NCI-H446 treated with DMSO at 0.1 percent for 48 hours (cell line): ENCODE results near the gene CLDN24.

ENCODE experiments used
- DNase-seq: peaks from one replicate; lab custom pipeline; 2025; lab: John Stamatoyannopoulos, UW

The CLDN24 gene

GRCh38 chr4:183321079-183321478 is 1.1 kb downstream of the CLDN24 start:
- DNase-seq, result no peak

- DNase-seq, result no peak
These were observed 1.8 kb downstream of the CLDN24 start, which contains the start of gene CLDN22 for GRCh38 chr4:183320211-183321059. Gene CLDN22, minus strand, starts transcription at chr4:183320276. Its CDS starts 58 bp downstream, at chr4:183320218.

GRCh38 chr4:183318656-183319055 is 3.6 kb downstream of the CLDN24 start:
- no peak for DNase-seq

GRCh38 chr4:183314806-183315205 is 7.4 kb downstream of the CLDN24 start:
- DNase-seq, result no peak

GRCh38 chr4:183314336-183314735 is 7.9 kb downstream of the CLDN24 start:
- no peak for DNase-seq

- DNase-seq, result no peak
These were observed 9.4 kb downstream of the CLDN24 start for GRCh38 chr4:183312841-183313240.

GRCh38 chr4:183306811-183307210 is 15.4 kb downstream of the CLDN24 start:
- no peak for DNase-seq

- DNase-seq, result no peak
These were observed 17.7 kb downstream of the CLDN24 start for GRCh38 chr4:183304538-183304937.

- DNase-seq, result no peak
These were observed 18.2 kb downstream of the CLDN24 start for GRCh38 chr4:183304067-183304466.

GRCh38 chr4:183303301-183303700 is 18.9 kb downstream of the CLDN24 start:
- no peak for DNase-seq

GRCh38 chr4:183300655-183301054 is 21.6 kb downstream of the CLDN24 start:
- no peak for DNase-seq

- no peak for DNase-seq
These were observed 22.2 kb downstream of the CLDN24 start for GRCh38 chr4:183300070-183300469.

GRCh38 chr4:183299464-183299863 is 22.8 kb downstream of the CLDN24 start:
- DNase-seq, result no peak

- DNase-seq, result no peak
These were observed 24.6 kb downstream of the CLDN24 start for GRCh38 chr4:183297675-183298074.

- DNase-seq, result no peak
These were observed 26.5 kb downstream of the CLDN24 start for GRCh38 chr4:183295711-183296110.

- DNase-seq, result no peak
These were observed 31.2 kb downstream of the CLDN24 start for GRCh38 chr4:183291070-183291469.

GRCh38 chr4:183289688-183290087 is 32.5 kb downstream of the CLDN24 start:
- no peak for DNase-seq

GRCh38 chr4:183288955-183289354 is 33.3 kb downstream of the CLDN24 start:
- DNase-seq, result no peak

- no peak for DNase-seq
These were observed 34.5 kb downstream of the CLDN24 start for GRCh38 chr4:183287677-183288076.

- DNase-seq, result no peak
These were observed 34.9 kb downstream of the CLDN24 start for GRCh38 chr4:183287309-183287659.

GRCh38 chr4:183286590-183287308 is 35.5 kb downstream of the CLDN24 start:
- no peak for DNase-seq

GRCh38 chr4:183285886-183286285 is 36.3 kb downstream of the CLDN24 start:
- no peak for DNase-seq

- no peak for DNase-seq
These were observed 37.3 kb downstream of the CLDN24 start for GRCh38 chr4:183284965-183285364.
